ENCODE data around the gene CNOT6L. TPM values are rescaled to one million over a fixed set of nuclear protein-coding genes. Genes with fewer than 3 reads are reported as not detected.

CNOT6L gene
- total RNA-seq, 1 donor from 2014 or later: 50.8 TPM

DNA sequence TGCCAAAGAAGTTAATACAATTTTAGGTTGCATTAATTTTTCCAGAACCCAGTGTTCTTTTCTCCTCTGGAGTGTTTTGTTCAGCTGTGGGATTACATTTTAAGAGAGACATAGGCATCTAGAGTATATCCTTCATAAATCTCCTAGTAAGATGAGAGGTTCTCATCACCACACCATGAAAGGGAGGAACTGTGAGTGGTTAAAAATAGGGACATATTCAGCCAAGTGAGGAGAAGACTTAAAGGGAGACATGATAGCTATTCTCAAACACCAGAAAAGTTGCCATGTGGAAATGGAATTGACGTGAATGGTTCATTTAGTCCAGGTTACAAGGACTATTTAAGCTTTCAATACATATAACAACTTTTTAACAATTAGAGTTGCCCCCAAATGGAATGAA, 37.0 kb upstream of the CNOT6L start:
- Histone ChIP-seq H3K4me3 (no peak overlapping the region), H3K9me3 (no peaks in the 10 kb centered on the region), H3K27me3 (no peaks in the 10 kb centered on the region), H3K36me3 (no peaks in the 10 kb centered on the region), H3K4me1 (no peaks in the 10 kb centered on the region), H3K27ac (no peak overlapping the region)
- ATAC-seq (no peak), DNase-seq (no peak)
- TF ChIP-seq, protein P1, sequence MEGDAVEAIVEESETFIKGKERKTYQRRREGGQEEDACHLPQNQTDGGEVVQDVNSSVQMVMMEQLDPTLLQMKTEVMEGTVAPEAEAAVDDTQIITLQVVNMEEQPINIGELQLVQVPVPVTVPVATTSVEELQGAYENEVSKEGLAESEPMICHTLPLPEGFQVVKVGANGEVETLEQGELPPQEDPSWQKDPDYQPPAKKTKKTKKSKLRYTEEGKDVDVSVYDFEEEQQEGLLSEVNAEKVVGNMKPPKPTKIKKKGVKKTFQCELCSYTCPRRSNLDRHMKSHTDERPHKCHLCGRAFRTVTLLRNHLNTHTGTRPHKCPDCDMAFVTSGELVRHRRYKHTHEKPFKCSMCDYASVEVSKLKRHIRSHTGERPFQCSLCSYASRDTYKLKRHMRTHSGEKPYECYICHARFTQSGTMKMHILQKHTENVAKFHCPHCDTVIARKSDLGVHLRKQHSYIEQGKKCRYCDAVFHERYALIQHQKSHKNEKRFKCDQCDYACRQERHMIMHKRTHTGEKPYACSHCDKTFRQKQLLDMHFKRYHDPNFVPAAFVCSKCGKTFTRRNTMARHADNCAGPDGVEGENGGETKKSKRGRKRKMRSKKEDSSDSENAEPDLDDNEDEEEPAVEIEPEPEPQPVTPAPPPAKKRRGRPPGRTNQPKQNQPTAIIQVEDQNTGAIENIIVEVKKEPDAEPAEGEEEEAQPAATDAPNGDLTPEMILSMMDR (IDR thresholded peaks at IDR 0.05): no peak
- intact Hi-C loops (cut with DNase I): no loop called here

DNA sequence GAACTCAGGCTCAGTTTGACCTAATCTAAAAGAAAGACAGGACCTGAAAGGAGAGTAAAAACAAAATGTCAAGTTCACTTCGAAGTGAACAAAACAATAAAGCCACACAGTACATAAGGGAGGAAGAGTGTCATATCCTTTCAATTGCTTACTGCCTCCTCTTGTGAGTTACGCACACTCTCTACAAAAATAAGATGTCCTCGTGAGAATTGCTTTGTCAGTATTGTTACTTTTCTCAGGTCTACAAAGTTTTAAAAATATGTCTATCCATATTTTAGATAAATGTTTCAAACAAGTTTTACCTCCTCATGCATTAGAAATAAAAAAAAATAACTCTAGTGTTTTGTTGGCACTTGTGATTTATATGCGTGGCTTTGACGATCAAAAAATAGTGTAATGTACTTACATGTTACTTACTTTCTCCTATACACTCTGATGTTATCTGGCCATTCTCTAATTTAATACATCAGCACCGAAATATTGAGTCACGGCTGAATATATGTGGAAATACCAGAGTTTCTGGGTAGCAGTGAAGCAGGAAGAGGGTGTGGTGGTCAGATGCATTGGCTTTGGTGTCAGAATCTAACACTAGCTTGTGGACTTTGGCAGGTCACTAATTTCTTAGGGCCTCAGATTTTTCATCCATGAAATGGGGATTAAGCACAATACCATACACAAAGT, 35.4 kb upstream of the CNOT6L start:
- no peaks in the 10 kb centered on the region for H3K27me3 ChIP-seq
- intact Hi-C loops (cut with DNase I): no loop called here
- no peaks in the 10 kb centered on the region for H3K9me3 ChIP-seq
- H3K27ac ChIP-seq: peak overlapping the region; percentile 74
- H3K4me1 ChIP-seq: no peaks in the 10 kb centered on the region
- TF ChIP-seq, protein P1 (IDR thresholded peaks at IDR 0.05): no peak
- peak; percentile 41 for ATAC-seq
- H3K36me3 ChIP-seq: no peaks in the 10 kb centered on the region
- DNase-seq: no peak
- H3K4me3 ChIP-seq: no peak overlapping the region

DNA sequence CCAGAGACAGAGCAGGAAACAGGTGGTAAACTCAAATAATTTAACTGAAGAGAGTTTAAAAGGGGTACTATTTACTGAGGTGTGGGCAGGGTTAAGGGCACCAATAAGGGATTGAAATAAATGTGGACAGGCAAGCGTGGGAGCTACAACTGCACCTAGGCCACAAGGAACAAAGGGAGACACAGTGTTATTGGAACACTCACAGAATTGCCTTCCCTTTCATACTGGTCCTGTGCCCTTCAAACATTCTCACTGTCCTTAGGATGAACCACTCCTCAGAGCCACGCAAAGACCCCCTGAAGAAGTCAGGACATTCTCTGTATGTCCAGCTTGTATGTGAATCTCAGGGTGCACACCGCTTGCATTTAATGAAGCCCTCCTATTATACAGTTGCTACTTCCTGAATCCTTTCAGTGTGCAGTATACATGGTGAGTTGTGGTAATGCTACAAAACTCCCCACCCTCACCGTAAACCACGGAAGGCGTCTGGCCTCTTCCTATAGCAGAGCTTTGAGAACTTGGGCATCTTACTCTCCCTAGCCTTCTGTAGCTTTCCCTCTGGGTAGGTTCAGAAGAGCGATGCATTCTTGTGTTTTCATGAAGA, 33.8 kb upstream of the CNOT6L start:
- no peaks in the 10 kb centered on the region for H3K27me3 ChIP-seq
- TF ChIP-seq, protein P1 (IDR thresholded peaks at IDR 0.05): no peak
- intact Hi-C loops (cut with DNase I): no loop called here
- no peak for DNase-seq
- no peak overlapping the region for H3K4me3 ChIP-seq
- no peaks in the 10 kb centered on the region for H3K36me3 ChIP-seq
- no peaks in the 10 kb centered on the region for H3K4me1 ChIP-seq
- no peak overlapping the region for H3K27ac ChIP-seq
- H3K9me3 ChIP-seq: no peaks in the 10 kb centered on the region
- ATAC-seq: peak; percentile 75

DNA sequence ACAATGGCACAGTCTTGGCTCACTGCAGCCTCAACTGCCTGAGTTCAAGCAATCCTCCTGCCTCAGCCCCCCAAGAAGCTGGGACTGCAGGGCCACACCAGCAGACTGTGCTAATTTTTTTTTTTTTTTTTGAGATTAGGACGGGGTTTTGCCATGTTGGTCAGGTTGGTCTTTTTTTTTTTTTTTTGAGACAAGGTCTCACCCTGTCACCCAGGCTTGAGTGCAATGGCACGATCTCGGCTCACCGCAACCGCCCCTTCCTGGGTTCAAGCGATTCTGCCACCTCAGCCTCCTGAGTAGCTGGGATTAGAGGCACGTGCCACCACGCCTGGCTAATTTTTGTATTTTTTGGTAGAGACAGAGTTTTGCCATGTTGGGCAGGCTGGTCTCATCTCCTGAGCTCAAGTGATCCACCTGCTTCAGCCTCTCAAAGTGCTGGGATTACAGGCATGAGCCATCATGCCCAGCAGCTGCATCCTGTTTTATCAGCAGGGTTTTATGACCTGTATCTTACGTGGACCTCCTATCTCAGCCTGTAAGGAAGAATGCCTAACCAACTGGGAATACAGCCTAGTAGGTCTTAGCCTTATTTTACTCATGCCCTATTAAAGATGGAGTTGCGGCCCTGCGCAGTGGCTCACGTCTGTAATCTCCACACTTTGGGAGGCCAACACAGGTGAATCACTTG, 30.3 kb upstream of the CNOT6L start:
- no peaks in the 10 kb centered on the region for H3K36me3 ChIP-seq
- ATAC-seq: no peak
- no peak for DNase-seq
- no peak overlapping the region for H3K4me3 ChIP-seq
- H3K27ac ChIP-seq: no peak overlapping the region
- intact Hi-C loops (cut with DNase I): no loop called here
- H3K9me3 ChIP-seq: no peaks in the 10 kb centered on the region
- TF ChIP-seq, protein P1 (IDR thresholded peaks at IDR 0.05): no peak
- no peaks in the 10 kb centered on the region for H3K4me1 ChIP-seq
- no peaks in the 10 kb centered on the region for H3K27me3 ChIP-seq

DNA sequence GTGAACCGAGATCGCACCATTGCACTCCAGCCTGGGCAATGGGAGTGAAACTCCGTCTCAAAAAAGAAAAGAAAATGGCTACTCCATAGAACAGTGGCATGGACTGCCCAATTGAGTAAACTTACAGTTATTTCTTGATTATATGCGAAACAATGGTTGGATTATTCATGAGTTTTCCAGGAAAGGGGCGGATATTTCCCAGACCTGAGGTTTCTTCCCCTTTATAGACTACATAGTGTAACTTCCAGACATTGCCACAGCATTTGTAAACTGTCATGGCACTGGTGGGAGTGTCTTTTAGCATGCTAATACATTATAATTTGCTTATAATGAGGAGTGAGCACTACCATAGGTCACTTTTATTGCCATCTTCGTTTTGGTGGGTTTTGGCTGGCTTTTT, 29.3 kb upstream of the CNOT6L start:
- Histone ChIP-seq H3K27ac (no peak overlapping the region), H3K27me3 (no peaks in the 10 kb centered on the region), H3K9me3 (no peaks in the 10 kb centered on the region), H3K36me3 (no peaks in the 10 kb centered on the region), H3K4me1 (no peaks in the 10 kb centered on the region), H3K4me3 (no peak overlapping the region)
- no peak for DNase-seq
- TF ChIP-seq, protein P1 (IDR thresholded peaks at IDR 0.05): no peak
- intact Hi-C loops (cut with DNase I): no loop called here
- no peak for ATAC-seq
